Ovary (tissue), 3 donors: ENCODE measurements around the gene TMEM207.

Source experiments
- EP300 ChIP-seq: sonication (generic); formaldehyde crosslinking; IDR thresholded peaks from one replicate; pipeline ENCODE4 v1.6.1; 2017; ENCODE audit warnings: antibody characterized with exemption
- POLR2A ChIP-seq: fragments of 450-650 bp; IDR thresholded peaks from one replicate; pipeline ENCODE4 v1.6.1; 2017; ENCODE audit warnings: antibody characterized with exemption, mild to moderate bottlenecking, moderate library complexity
- TF ChIP-seq, protein P1 (sequence below), 3 donors: fragments of 450-650 bp in 2 of 3; fragments of 200-600 bp in 1 of 3; IDR thresholded peaks; one replicate each; pipeline versions ENCODE4 v1.5.1 to v1.8.0; 2016 to 2022; ENCODE audit warnings: antibody characterized with exemption in 3 of 3, mild to moderate bottlenecking in 1 of 3
- donor health status: DM: no; HTN: no; CAD: no.

DNA sequence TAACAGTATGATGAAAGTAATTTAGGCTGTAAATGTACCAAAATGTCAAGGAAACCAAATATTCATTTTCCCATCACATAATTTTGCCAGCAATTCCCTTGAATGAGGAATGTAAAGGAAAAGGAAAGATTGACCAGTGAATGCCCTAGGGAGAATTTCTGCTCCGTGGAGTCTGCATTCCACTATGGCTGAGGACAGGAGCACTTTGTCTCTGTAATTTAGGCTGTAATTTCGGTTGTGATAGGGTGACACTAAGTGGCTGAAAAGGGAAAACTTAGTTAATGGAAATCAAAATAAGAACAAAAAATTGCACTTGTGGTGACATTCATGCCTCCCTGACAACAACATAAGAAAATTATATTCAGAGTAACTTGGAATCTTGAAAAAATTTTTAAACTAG is 8.3 kb upstream of the TMEM207 start:
- TF ChIP-seq POLR2A (no peak), EP300 (no peak)
- TF ChIP-seq, protein P1, sequence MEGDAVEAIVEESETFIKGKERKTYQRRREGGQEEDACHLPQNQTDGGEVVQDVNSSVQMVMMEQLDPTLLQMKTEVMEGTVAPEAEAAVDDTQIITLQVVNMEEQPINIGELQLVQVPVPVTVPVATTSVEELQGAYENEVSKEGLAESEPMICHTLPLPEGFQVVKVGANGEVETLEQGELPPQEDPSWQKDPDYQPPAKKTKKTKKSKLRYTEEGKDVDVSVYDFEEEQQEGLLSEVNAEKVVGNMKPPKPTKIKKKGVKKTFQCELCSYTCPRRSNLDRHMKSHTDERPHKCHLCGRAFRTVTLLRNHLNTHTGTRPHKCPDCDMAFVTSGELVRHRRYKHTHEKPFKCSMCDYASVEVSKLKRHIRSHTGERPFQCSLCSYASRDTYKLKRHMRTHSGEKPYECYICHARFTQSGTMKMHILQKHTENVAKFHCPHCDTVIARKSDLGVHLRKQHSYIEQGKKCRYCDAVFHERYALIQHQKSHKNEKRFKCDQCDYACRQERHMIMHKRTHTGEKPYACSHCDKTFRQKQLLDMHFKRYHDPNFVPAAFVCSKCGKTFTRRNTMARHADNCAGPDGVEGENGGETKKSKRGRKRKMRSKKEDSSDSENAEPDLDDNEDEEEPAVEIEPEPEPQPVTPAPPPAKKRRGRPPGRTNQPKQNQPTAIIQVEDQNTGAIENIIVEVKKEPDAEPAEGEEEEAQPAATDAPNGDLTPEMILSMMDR (IDR thresholded peaks at IDR 0.05): no peak
